Skeletal muscle satellite cell (primary cell): ENCODE data around the gene GNAZ.

ENCODE experiments used
- H3K27me3 ChIP-seq: 2 replicates; pipeline ENCODE4 v1.7.0; 2013; ENCODE audit warnings: low read length; ENCODE audit not compliant: control insufficient read depth, insufficient read depth
- H3K36me3 ChIP-seq: 2 replicates; pipeline ENCODE4 v1.7.0; 2013; ENCODE audit warnings: mild to moderate bottlenecking, control low read depth, low read length; ENCODE audit not compliant: insufficient read depth
- H3K4me1 ChIP-seq: 2 replicates; pipeline ENCODE4 v1.7.0; 2013; ENCODE audit warnings: low read length; ENCODE audit not compliant: control insufficient read depth, insufficient read depth
- H3K4me2 ChIP-seq: 2 replicates; pipeline ENCODE4 v1.7.0; 2013; ENCODE audit warnings: mild to moderate bottlenecking, low read length
- H3K4me3 ChIP-seq: 2 replicates; pipeline ENCODE4 v1.7.0; 2013; ENCODE audit warnings: low read length
- H3K9ac ChIP-seq: 2 replicates; pipeline ENCODE4 v1.7.0; 2013; ENCODE audit warnings: mild to moderate bottlenecking, low read depth, low read length, moderate library complexity
- H3K9me3 ChIP-seq: replicated peaks from 2 replicates; pipeline ENCODE4 v1.7.0; 2013; ENCODE audit warnings: mild to moderate bottlenecking, control low read depth, low read length

The GNAZ gene

GRCh38 chr22:23108249-23109078, 38.1 kb downstream of the GNAZ start:
- no peak overlapping the region for H3K9ac ChIP-seq
- no peaks in the 10 kb centered on the region for H3K36me3 ChIP-seq
- H3K4me1 ChIP-seq = peaks cover 18% of the 10 kb centered on the region
- peaks cover 37% of the 10 kb centered on the region for H3K27me3 ChIP-seq
- H3K9me3 ChIP-seq = no peaks in the 10 kb centered on the region
- no peak overlapping the region for H3K4me3 ChIP-seq
- no peak overlapping the region for H3K4me2 ChIP-seq

GRCh38 chr22:23109079-23109347, 38.7 kb downstream of the GNAZ start:
- Histone ChIP-seq H3K27me3 (peaks cover 39% of the 10 kb centered on the region), H3K4me1 (peaks cover 21% of the 10 kb centered on the region), H3K9me3 (no peaks in the 10 kb centered on the region), H3K4me2 (no peak overlapping the region), H3K9ac (no peak overlapping the region), H3K36me3 (no peaks in the 10 kb centered on the region), H3K4me3 (no peak overlapping the region)

- Histone ChIP-seq H3K27me3 (peaks cover 42% of the 10 kb centered on the region), H3K4me1 (peaks cover 21% of the 10 kb centered on the region), H3K9me3 (no peaks in the 10 kb centered on the region), H3K36me3 (no peaks in the 10 kb centered on the region), H3K4me3 (no peak overlapping the region), H3K9ac (no peak overlapping the region), H3K4me2 (no peak overlapping the region)
Observed at GRCh38 chr22:23109441-23109978, 39.2 kb downstream of the GNAZ start.

GRCh38 chr22:23110190-23110921, 40.0 kb downstream of the GNAZ start:
- Histone ChIP-seq H3K27me3 (peaks cover 35% of the 10 kb centered on the region), H3K36me3 (no peaks in the 10 kb centered on the region), H3K9ac (no peak overlapping the region), H3K4me3 (no peak overlapping the region), H3K4me1 (peaks cover 21% of the 10 kb centered on the region), H3K9me3 (no peaks in the 10 kb centered on the region), H3K4me2 (no peak overlapping the region)

GRCh38 chr22:23110922-23111527, 40.7 kb downstream of the GNAZ start:
- Histone ChIP-seq H3K27me3 (peaks cover 34% of the 10 kb centered on the region), H3K4me2 (no peak overlapping the region), H3K36me3 (no peaks in the 10 kb centered on the region), H3K4me1 (peaks cover 21% of the 10 kb centered on the region), H3K9ac (no peak overlapping the region), H3K9me3 (no peaks in the 10 kb centered on the region), H3K4me3 (no peak overlapping the region)

- H3K27me3 ChIP-seq = peaks cover 27% of the 10 kb centered on the region
- no peak overlapping the region for H3K4me3 ChIP-seq
- no peak overlapping the region for H3K9ac ChIP-seq
Observed at GRCh38 chr22:23112472-23113012, 42.2 kb downstream of the GNAZ start.

GRCh38 chr22:23113067-23113846, 42.9 kb downstream of the GNAZ start:
- H3K4me3 ChIP-seq = no peak overlapping the region
- H3K9me3 ChIP-seq = no peaks in the 10 kb centered on the region
- peaks cover 23% of the 10 kb centered on the region for H3K27me3 ChIP-seq
- H3K9ac ChIP-seq = no peak overlapping the region
- H3K36me3 ChIP-seq = no peaks in the 10 kb centered on the region
- peaks cover 21% of the 10 kb centered on the region for H3K4me1 ChIP-seq
- H3K4me2 ChIP-seq = no peak overlapping the region

More at GRCh38 chr22:23112472-23113012, 42.2 kb downstream of the GNAZ start:
- Histone ChIP-seq H3K9me3 (no peaks in the 10 kb centered on the region), H3K4me2 (no peak overlapping the region), H3K36me3 (no peaks in the 10 kb centered on the region), H3K4me1 (peaks cover 21% of the 10 kb centered on the region)

GRCh38 chr22:23113847-23114720, 43.8 kb downstream of the GNAZ start:
- no peaks in the 10 kb centered on the region for H3K9me3 ChIP-seq
- no peak overlapping the region for H3K4me2 ChIP-seq
- no peak overlapping the region for H3K4me3 ChIP-seq
- H3K4me1 ChIP-seq = peaks cover 21% of the 10 kb centered on the region
- no peaks in the 10 kb centered on the region for H3K36me3 ChIP-seq
- H3K27me3 ChIP-seq = peaks cover 16% of the 10 kb centered on the region
- no peak overlapping the region for H3K9ac ChIP-seq

- no peak overlapping the region for H3K9ac ChIP-seq
- H3K36me3 ChIP-seq = no peaks in the 10 kb centered on the region
Observed at GRCh38 chr22:23114721-23115020, 44.4 kb downstream of the GNAZ start.

GRCh38 chr22:23115369-23115768, 45.0 kb downstream of the GNAZ start:
- H3K9me3 ChIP-seq = no peaks in the 10 kb centered on the region
- no peaks in the 10 kb centered on the region for H3K36me3 ChIP-seq
- peaks cover 19% of the 10 kb centered on the region for H3K27me3 ChIP-seq
- H3K4me2 ChIP-seq = no peak overlapping the region
- no peak overlapping the region for H3K4me3 ChIP-seq
- H3K9ac ChIP-seq = no peak overlapping the region
- peaks cover 21% of the 10 kb centered on the region for H3K4me1 ChIP-seq

More at GRCh38 chr22:23114721-23115020, 44.4 kb downstream of the GNAZ start:
- Histone ChIP-seq H3K4me1 (peaks cover 21% of the 10 kb centered on the region), H3K4me2 (no peak overlapping the region), H3K9me3 (no peaks in the 10 kb centered on the region), H3K27me3 (peaks cover 16% of the 10 kb centered on the region), H3K4me3 (no peak overlapping the region)
